Kidney epithelial cell (primary cell): Measurements from ENCODE around the gene ZNF365. TPM values are rescaled to one million over a fixed set of nuclear protein-coding genes. Genes with fewer than 3 reads are reported as not detected.

Experiments used
- DNase-seq: peaks from one replicate; pipeline ENCODE4 v3.0.0-alpha.2; 2010; ENCODE audit warnings: low read depth
- H3K27me3 ChIP-seq: 2 replicates; pipeline ENCODE4 v1.6.0; 2011; ENCODE audit warnings: low read length; ENCODE audit not compliant: control insufficient read depth, insufficient read depth
- H3K36me3 ChIP-seq: 2 replicates; pipeline ENCODE4 v1.5.1; 2011; ENCODE audit warnings: low read length; ENCODE audit not compliant: control insufficient read depth, insufficient read depth
- H3K4me3 ChIP-seq: 2 replicates; pipeline ENCODE4 v1.5.1; 2011; ENCODE audit warnings: low read depth, mild to moderate bottlenecking, control low read depth, low read length
- CTCF ChIP-seq: IDR thresholded peaks from 2 replicates; pipeline ENCODE4 v1.5.1; 2011; ENCODE audit warnings: mild to moderate bottlenecking, moderate library complexity, low read length, control low read depth, inconsistent platforms; ENCODE audit not compliant: insufficient read depth, poor library complexity, severe bottlenecking
- total RNA-seq: library from RNA; depleted of rRNA; stranded (reverse); fragments of >200 nt; gene quantifications from 2 replicates; pipeline ENCODE4 v1.2.3, GENCODE V29; 2015

The ZNF365 gene
- total RNA-seq, 1 donor from 2014 or later = 6.9 TPM

GRCh38 chr10:62384447-62385081, 10.4 kb downstream of the ZNF365 start:
- Histone ChIP-seq H3K4me3 (no peak overlapping the region), H3K36me3 (no peaks in the 10 kb centered on the region), H3K27me3 (no peaks in the 10 kb centered on the region)
- no peak for DNase-seq
- TF ChIP-seq CTCF = no peak

- no peak for DNase-seq
- H3K4me3 ChIP-seq = no peak overlapping the region
Observed at GRCh38 chr10:62386356-62387320, 12.5 kb downstream of the ZNF365 start.

GRCh38 chr10:62388328-62388727, 14.2 kb downstream of the ZNF365 start:
- DNase-seq = no peak
- Histone ChIP-seq H3K4me3 (no peak overlapping the region), H3K27me3 (no peaks in the 10 kb centered on the region), H3K36me3 (no peaks in the 10 kb centered on the region)
- no peak for TF ChIP-seq CTCF

More at GRCh38 chr10:62386356-62387320, 12.5 kb downstream of the ZNF365 start:
- no peaks in the 10 kb centered on the region for H3K36me3 ChIP-seq
- no peaks in the 10 kb centered on the region for H3K27me3 ChIP-seq
- no peak for TF ChIP-seq CTCF

- TF ChIP-seq CTCF = no peak
- Histone ChIP-seq H3K4me3 (no peak overlapping the region), H3K27me3 (no peaks in the 10 kb centered on the region), H3K36me3 (no peaks in the 10 kb centered on the region)
- no peak for DNase-seq
Observed at GRCh38 chr10:62390497-62391176, 16.5 kb downstream of the ZNF365 start.

- DNase-seq = no peak
- Histone ChIP-seq H3K27me3 (no peaks in the 10 kb centered on the region), H3K36me3 (no peaks in the 10 kb centered on the region), H3K4me3 (no peak overlapping the region)
- no peak for TF ChIP-seq CTCF
Observed at GRCh38 chr10:62393237-62393636, 19.1 kb downstream of the ZNF365 start.
